Activated CD8-positive, alpha-beta memory T cell treated with anti-CD3 and anti-CD28 coated beads, Interleukin-2, amount 50 U/mL, for 4 hours (primary cell): ENCODE measurements around the gene XKR3.
"Not testable (repeated sequence)": the region's sequence is repeated elsewhere in the genome, so short reads cannot be mapped to it uniquely, and the experiment has no call there.

Source experiments
- DNase-seq: peaks from one replicate; pipeline ENCODE4 v3.0.0-alpha.2; 2020

XKR3 gene

GRCh38 chr22:16803255-16803917, 21.8 kb downstream of the XKR3 start:
- no peak for DNase-seq

- DNase-seq, result no peak
These were observed 23.6 kb downstream of the XKR3 start for GRCh38 chr22:16801571-16801970.

GRCh38 chr22:16801088-16801487, 24.1 kb downstream of the XKR3 start:
- no peak for DNase-seq

GRCh38 chr22:16800358-16800757, 24.9 kb downstream of the XKR3 start:
- no peak for DNase-seq

GRCh38 chr22:16795504-16795903, 29.7 kb downstream of the XKR3 start:
- DNase-seq, result not testable (repeated sequence)

GRCh38 chr22:16793831-16794230, 31.4 kb downstream of the XKR3 start:
- no peak for DNase-seq

GRCh38 chr22:16789860-16790493, 35.2 kb downstream of the XKR3 start:
- DNase-seq, result no peak

GRCh38 chr22:16783930-16784354, 41.3 kb downstream of the XKR3 start:
- no peak for DNase-seq

- no peak for DNase-seq
These were observed 41.8 kb downstream of the XKR3 start for GRCh38 chr22:16783453-16783852.

- no peak for DNase-seq
These were observed 43.4 kb downstream of the XKR3 start for GRCh38 chr22:16781764-16782329.

- no peak for DNase-seq
These were observed 44.0 kb downstream of the XKR3 start for GRCh38 chr22:16781074-16781763.

GRCh38 chr22:16777284-16777924, 47.8 kb downstream of the XKR3 start:
- no peak for DNase-seq

GRCh38 chr22:16776080-16776479, 49.1 kb downstream of the XKR3 start:
- DNase-seq, result no peak

- DNase-seq, result no peak
These were observed 50.2 kb downstream of the XKR3 start for GRCh38 chr22:16774911-16775500.

- DNase-seq, result not testable (repeated sequence)
These were observed 53.6 kb downstream of the XKR3 start for GRCh38 chr22:16771569-16771968.

- DNase-seq, result not testable (repeated sequence)
These were observed 57.3 kb downstream of the XKR3 start for GRCh38 chr22:16767927-16768326.

- not testable (repeated sequence) for DNase-seq
These were observed 63.0 kb downstream of the XKR3 start for GRCh38 chr22:16762224-16762623.

GRCh38 chr22:16760416-16760815, 64.8 kb downstream of the XKR3 start:
- not testable (repeated sequence) for DNase-seq

- DNase-seq, result not testable (repeated sequence)
These were observed 75.9 kb downstream of the XKR3 start for GRCh38 chr22:16749282-16749681.

- DNase-seq, result not testable (repeated sequence)
These were observed 76.9 kb downstream of the XKR3 start for GRCh38 chr22:16748160-16748929.

- DNase-seq, result not testable (repeated sequence)
These were observed 77.7 kb downstream of the XKR3 start for GRCh38 chr22:16747266-16748159.
